ENCODE data around the gene GNA14.
A peak's percentile ranks its signal among the peaks of the same experiment; 100 is the strongest.
"Not testable (repeated sequence)": the region's sequence is repeated elsewhere in the genome, so short reads cannot be mapped to it uniquely, and the experiment has no call there.

Gene GNA14

GRCh38 chr9:77497322-77498198 lies 150.6 kb downstream of the GNA14 start:
- no peak for DNase-seq (ENCODE audit: low read depth in 2 of 2, low spot score in 1 of 2)

DNA sequence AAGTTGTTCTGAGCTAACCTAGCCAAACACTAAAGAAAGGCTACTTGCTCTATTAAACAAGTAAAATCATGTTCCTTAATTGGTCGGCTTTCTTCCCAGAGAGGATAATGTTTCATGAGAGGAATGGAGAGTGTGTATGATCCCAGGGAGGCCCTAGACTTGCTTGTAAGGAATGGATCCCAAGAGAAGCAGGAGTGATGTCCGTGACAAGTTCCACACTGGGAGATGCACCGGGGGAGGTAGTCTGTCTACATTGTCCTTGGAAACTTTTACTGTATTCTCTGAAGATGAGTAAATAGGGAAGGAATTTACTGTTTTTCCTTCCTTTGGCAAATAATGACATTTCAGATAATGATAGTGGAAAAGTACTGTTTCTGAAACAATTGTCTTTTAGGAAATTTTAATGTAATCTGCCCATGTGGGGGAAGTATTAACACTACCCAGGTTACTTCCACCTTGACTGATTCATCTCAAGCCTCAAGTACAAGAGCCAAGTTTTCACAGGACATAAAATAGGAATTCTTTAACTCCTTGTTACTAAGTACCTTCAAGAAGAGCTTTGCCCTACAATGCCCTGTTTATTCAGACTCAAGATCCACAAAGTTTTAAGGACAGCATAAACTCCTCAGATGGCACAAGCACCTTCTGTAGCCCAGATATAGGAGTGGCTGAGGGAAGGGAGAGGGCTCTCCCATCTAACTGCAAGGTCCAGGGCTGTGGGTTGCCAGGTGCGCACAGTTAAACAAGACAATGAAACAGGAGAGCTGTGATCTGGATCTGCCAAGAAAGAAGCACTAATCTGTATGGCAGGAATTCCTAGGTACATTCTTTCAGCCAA lies 152.1 kb downstream of the GNA14 start:
- no peak for DNase-seq (ENCODE audit: low read depth in 2 of 2, low spot score in 1 of 2)

GRCh38 chr9:77490279-77490678 lies 157.8 kb downstream of the GNA14 start:
- not testable (repeated sequence) for DNase-seq (ENCODE audit: low read depth in 2 of 2, low spot score in 1 of 2)

GRCh38 chr9:77489405-77490163 lies 158.5 kb downstream of the GNA14 start:
- DNase-seq (ENCODE audit: low read depth in 2 of 2, low spot score in 1 of 2) = not testable (repeated sequence)

DNA sequence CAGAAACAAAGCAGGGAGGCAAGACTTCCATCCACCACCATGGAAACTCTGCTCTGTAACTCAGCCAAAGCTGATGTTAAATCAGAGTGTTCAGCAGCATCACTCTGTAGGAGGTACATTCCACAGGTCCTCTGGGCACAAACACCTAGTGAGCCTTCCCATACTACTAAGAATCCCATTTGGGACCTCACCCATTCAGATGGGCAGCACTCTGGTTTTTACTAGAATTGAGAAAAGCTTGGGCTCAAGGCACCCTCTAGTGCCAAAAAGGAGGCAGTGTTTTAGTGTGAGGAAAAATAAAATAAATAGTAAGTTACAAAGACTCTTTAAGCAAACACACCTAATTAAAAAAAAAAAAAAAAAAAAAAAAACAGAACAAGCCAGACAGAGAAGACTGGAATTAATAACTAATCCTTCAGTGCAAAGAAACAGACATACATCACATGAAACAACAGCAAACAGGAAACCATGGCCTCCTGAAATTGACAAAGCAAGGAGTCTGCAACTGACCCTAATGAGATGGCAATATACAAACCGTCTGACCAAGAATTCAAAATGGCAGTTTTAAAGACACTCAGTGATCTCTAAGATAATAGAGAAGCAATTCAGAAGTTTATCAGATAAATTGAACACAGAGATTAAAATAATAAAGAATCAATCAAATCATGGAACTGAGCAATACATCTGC lies 159.5 kb downstream of the GNA14 start:
- DNase-seq (ENCODE audit: low read depth in 2 of 2, low spot score in 1 of 2) = no peak

DNA sequence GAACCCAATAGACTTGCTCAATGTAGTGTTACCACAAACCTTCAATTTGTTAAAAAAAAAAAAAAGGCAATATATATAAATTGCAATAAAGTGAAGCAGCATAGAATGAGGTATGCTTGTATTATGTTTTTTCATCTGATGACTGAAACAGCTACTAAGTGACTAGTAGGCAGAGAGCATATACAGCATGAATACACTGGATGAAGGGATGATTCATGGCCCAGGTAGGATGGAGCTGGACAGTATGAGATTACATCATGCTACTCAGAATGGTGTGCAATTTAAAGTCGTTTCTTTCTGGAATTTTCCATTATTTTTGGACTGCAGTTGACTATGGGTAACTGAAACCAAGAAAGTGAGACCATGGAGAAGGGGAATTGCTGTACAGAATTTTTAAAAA lies 161.2 kb downstream of the GNA14 start:
- no peak for DNase-seq (ENCODE audit: low read depth in 2 of 2, low spot score in 1 of 2)

GRCh38 chr9:77486463-77486862 lies 161.7 kb downstream of the GNA14 start:
- DNase-seq (ENCODE audit: low read depth in 2 of 2, low spot score in 1 of 2) = no peak

- DNase-seq (ENCODE audit: low read depth in 2 of 2, low spot score in 1 of 2) = no peak
Measured at GRCh38 chr9:77475641-77476473, 172.3 kb downstream of the GNA14 start.

DNA sequence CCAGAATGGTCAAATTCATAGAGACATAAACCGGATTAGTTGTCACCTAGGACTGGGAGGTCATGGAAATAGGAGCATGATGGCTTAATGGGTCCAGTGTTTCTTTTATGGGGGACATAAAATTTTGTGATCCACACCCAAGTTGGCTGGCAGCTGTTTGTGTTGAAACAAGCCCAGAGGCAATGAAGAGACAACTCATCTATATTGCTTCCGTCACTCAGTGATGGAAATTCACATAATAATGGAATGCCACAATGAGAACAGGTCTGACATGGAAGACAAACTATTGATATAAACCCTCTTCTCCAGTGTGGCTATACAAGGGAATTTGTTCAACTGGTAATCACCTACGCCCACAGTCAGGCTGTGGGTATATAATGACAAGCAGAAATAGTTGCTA lies 173.2 kb downstream of the GNA14 start:
- no peak for DNase-seq (ENCODE audit: low read depth in 2 of 2, low spot score in 1 of 2)

DNA sequence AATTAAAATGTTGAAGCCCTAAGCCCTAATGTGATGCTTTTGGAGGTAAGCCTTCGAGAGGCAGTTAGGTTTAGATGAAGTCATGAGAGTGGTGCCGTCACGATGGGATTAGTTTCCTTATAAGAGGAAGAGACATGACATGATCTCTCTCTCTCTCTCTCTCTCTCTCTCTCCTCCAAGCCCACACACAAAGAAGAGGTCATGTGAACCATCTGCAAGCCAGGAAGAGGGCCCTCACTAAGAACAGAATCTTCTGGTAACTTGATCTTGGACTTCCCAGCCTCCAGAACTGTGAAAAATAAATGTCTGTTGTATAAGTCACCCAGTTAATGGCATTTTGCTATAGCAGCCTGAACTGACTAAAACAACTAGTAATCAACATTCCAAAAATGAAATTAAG lies 175.5 kb downstream of the GNA14 start:
- DNase-seq (ENCODE audit: low read depth in 2 of 2, low spot score in 1 of 2) = no peak

DNA sequence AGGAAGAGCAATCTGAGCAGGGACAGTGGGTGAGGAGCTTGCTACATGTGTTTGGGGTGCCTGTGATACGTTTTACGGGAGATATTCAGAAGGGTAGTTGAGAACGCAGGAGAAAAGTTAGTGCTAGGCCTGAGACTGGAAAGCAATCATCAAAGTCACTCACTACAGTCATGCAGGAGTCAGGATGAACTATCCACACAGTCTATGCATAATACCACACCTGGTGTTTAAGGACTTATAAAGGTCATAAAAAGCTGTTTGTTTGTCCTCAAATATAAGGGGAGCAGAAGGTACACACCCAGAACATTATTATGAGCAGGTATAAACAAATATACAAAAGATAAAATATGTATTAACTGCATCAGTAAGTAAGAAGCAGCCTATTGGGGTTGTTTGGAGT lies 176.6 kb downstream of the GNA14 start:
- DNase-seq (ENCODE audit: low read depth in 2 of 2, low spot score in 1 of 2) = no peak

GRCh38 chr9:77469515-77470231 lies 178.4 kb downstream of the GNA14 start:
- no peak for DNase-seq (ENCODE audit: low read depth in 2 of 2, low spot score in 1 of 2)

DNA sequence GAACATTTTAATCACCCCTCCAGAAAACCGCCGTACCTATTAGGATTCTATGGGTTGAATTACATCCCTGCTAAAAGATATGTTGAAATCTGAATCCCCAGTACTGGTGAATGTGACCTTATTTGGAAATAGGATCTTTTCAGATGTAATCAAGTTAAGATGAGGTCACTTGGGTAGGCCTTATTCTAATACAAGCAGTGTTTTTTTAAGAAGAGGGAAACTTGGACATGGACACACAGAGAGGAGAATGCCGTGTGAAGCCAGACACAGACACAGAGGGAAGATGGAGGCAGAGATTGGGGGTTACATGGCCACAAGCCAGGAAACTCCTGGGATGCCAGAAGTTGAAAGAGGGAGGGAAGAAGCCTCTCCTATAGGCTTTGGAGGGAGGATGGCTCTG lies 183.5 kb downstream of the GNA14 start:
- no peak for DNase-seq (ENCODE audit: low read depth in 2 of 2, low spot score in 1 of 2)

DNA sequence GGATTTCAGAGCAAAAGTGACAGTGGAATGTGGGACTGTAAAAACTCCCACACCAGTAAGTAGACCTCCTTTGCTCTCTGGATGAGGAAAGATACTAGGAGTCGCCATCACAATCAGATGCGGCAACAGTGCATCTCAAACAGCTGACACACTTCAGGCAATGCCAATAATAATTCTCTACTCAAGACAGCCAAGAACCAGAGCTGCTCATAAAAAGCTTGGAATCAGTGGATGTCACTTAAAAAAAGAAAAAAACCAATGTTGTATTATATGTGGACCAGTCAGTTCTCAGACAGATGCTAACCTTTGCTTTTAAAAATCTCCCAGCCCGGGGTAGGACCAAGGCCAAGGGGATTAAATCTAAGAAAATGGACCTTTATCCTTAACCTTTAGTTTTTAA lies 185.0 kb downstream of the GNA14 start:
- DNase-seq (ENCODE audit: low read depth in 2 of 2, low spot score in 1 of 2) = no peak

- DNase-seq (ENCODE audit: low read depth in 2 of 2, low spot score in 1 of 2) = no peak
Measured at GRCh38 chr9:77462066-77462465, 186.1 kb downstream of the GNA14 start.

DNA sequence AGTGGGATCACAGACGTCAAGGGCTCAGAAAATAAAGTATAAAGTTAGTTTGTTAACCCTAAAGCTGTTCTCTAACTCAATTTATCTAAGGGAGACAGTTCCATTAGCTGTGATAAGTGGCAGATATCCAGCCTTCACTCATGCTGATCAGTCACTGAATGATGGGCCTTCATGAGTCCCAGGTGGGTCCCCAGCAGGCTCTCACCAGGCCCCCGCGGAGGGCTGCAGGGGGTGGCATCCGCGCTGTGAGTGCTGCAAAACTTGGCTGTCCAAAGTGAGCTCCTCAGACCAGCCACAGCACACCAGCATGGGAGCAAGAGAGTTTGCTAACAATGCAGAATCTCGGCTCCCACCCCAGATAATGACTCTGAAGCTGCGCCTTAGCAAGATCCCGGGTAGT lies 187.2 kb downstream of the GNA14 start:
- DNase-seq (ENCODE audit: low read depth in 2 of 2, low spot score in 1 of 2) = no peak

- peak in 1 of 2 donors; percentile 34 for DNase-seq (ENCODE audit: low read depth in 2 of 2, low spot score in 1 of 2)
Measured at GRCh38 chr9:77457916-77458592, 190.1 kb downstream of the GNA14 start.

DNA sequence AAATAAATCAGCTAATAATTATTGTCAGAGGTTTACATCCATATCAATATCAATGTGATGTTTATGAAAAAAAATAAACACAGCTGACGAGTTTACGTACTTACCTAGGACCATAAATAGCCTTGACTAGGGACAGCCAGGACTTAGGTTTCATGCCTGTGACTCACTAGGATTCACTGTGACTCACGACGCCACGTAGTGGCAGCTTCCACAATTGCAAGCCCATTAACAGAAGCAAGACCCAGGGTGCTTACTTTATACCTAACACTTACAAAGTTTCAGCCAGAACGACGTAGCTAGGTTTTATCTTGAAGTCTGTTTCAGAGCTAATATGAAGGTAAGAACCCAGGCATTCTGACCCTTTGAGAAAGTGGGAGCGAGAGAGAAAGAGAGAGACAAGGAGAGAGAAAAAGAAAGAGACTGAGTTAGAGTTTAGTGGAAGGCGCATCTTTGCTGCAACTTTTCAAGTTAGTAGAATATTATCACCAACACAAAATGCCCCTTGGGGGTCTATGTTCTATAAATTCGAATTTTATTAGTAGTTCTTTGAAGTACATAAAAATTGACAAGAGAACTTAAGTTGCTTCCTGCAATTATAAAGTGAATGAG lies 191.2 kb downstream of the GNA14 start:
- peak; percentile 17 to 59 for DNase-seq (ENCODE audit: low read depth in 2 of 2, low spot score in 1 of 2)

Measured in stimulated activated CD8-positive, alpha-beta memory T cell treated with anti-CD3 and anti-CD28 coated beads, Interleukin-4, amount 100 ng/mL, for 1 hour (primary cell).